Mucosa of rectum (tissue), 2 donors: ENCODE measurements around the gene DNAJC30.
"Not testable (repeated sequence)": the region's sequence is repeated elsewhere in the genome, so short reads cannot be mapped to it uniquely, and the experiment has no call there.

Experiments
- H3K27ac ChIP-seq, 2 donors: one replicate each; pipeline ENCODE4 v1.7.0; 2013; ENCODE audit warnings: inconsistent platforms in 2 of 2, low read depth in 2 of 2, low read length in 2 of 2
- H3K27me3 ChIP-seq, 2 donors: one replicate each; pipeline ENCODE4 v1.7.0; 2013; ENCODE audit warnings: low read length in 2 of 2; ENCODE audit not compliant: control insufficient read depth in 2 of 2, insufficient read depth in 2 of 2
- H3K36me3 ChIP-seq, 2 donors: one replicate each; pipeline ENCODE4 v1.7.0; 2013; ENCODE audit warnings: low read length in 2 of 2; ENCODE audit not compliant: control insufficient read depth in 2 of 2, insufficient read depth in 2 of 2
- H3K4me1 ChIP-seq, 2 donors: one replicate each; pipeline ENCODE4 v1.7.0; 2013; ENCODE audit warnings: low read length in 2 of 2, mild to moderate bottlenecking in 1 of 2; ENCODE audit not compliant: control insufficient read depth in 2 of 2, insufficient read depth in 2 of 2
- H3K4me3 ChIP-seq, 2 donors: one replicate each; pipeline ENCODE4 v1.7.0; 2013; ENCODE audit warnings: low read length in 2 of 2
- H3K9ac ChIP-seq, 2 donors: one replicate each; pipeline ENCODE4 v1.7.0; 2013; ENCODE audit warnings: low read length in 2 of 2, low read depth in 1 of 2, mild to moderate bottlenecking in 1 of 2
- H3K9me3 ChIP-seq, 2 donors: one replicate each; pipeline ENCODE4 v1.7.0; 2013; ENCODE audit warnings: low read length in 2 of 2; ENCODE audit not compliant: control insufficient read depth in 2 of 2
- donor health status: healthy.
- donor health status: Normal muscosa, but diverticular disease.

The DNAJC30 gene

GRCh38 chr7:73669858-73670385, 13.3 kb downstream of the DNAJC30 start:
- H3K9ac ChIP-seq = no peak overlapping the region
- H3K9me3 ChIP-seq = no peaks in the 10 kb centered on the region
- H3K36me3 ChIP-seq = no peaks in the 10 kb centered on the region
- H3K27ac ChIP-seq = no peak overlapping the region
- peaks cover 0 to 4% of the 10 kb centered on the region in 2 donors for H3K27me3 ChIP-seq
- H3K4me3 ChIP-seq = no peak overlapping the region
- H3K4me1 ChIP-seq = peaks cover 7 to 12% of the 10 kb centered on the region in 2 donors

- peaks cover 7 to 12% of the 10 kb centered on the region in 2 donors for H3K4me1 ChIP-seq
- no peaks in the 10 kb centered on the region for H3K9me3 ChIP-seq
- no peak overlapping the region for H3K9ac ChIP-seq
- no peak overlapping the region for H3K4me3 ChIP-seq
- no peaks in the 10 kb centered on the region for H3K36me3 ChIP-seq
- no peak overlapping the region for H3K27ac ChIP-seq
- H3K27me3 ChIP-seq = peaks cover 0 to 4% of the 10 kb centered on the region in 2 donors
These were observed 14.0 kb downstream of the DNAJC30 start for GRCh38 chr7:73669288-73669701.

- Histone ChIP-seq H3K9ac (no peak overlapping the region), H3K9me3 (no peaks in the 10 kb centered on the region), H3K4me3 (peak overlapping the region; percentile 48 to 54), H3K27ac (no peak overlapping the region), H3K4me1 (peaks cover 7 to 12% of the 10 kb centered on the region in 2 donors), H3K27me3 (peaks cover 0 to 4% of the 10 kb centered on the region in 2 donors), H3K36me3 (no peaks in the 10 kb centered on the region)
These were observed 14.4 kb downstream of the DNAJC30 start for GRCh38 chr7:73668886-73669230.

GRCh38 chr7:73668103-73668885, 15.0 kb downstream of the DNAJC30 start:
- no peak overlapping the region for H3K27ac ChIP-seq
- peak overlapping the region; percentile 52 to 60 for H3K9ac ChIP-seq
- no peaks in the 10 kb centered on the region for H3K36me3 ChIP-seq
- H3K27me3 ChIP-seq = peaks cover 0 to 4% of the 10 kb centered on the region in 2 donors
- no peaks in the 10 kb centered on the region for H3K9me3 ChIP-seq
- H3K4me3 ChIP-seq = peak overlapping the region; percentile 48 to 54
- H3K4me1 ChIP-seq = peaks cover 7 to 12% of the 10 kb centered on the region in 2 donors

GRCh38 chr7:73667344-73668102, 15.7 kb downstream of the DNAJC30 start, which contains the start of gene VPS37D:
Gene VPS37D, plus strand, starts transcription at chr7:73667831. Its CDS starts 128 bp downstream, at chr7:73667959.
- H3K36me3 ChIP-seq = no peaks in the 10 kb centered on the region
- H3K27me3 ChIP-seq = peaks cover 0 to 4% of the 10 kb centered on the region in 2 donors
- H3K4me1 ChIP-seq = peaks cover 7 to 12% of the 10 kb centered on the region in 2 donors
- peak within 1 kb of the TSS; percentile 48 to 54 for H3K4me3 ChIP-seq
- H3K9ac ChIP-seq = peak within 1 kb of the TSS; percentile 52 to 60
- no peaks in the 10 kb centered on the region for H3K9me3 ChIP-seq
- H3K27ac ChIP-seq = no peak within 1 kb of the TSS

- no peak overlapping the region for H3K4me3 ChIP-seq
- no peak overlapping the region for H3K9ac ChIP-seq
- no peaks in the 10 kb centered on the region for H3K36me3 ChIP-seq
- no peaks in the 10 kb centered on the region for H3K9me3 ChIP-seq
- H3K27me3 ChIP-seq = no peaks in the 10 kb centered on the region
- H3K27ac ChIP-seq = no peak overlapping the region
- H3K4me1 ChIP-seq = peaks cover 6 to 9% of the 10 kb centered on the region in 2 donors
These were observed 20.2 kb downstream of the DNAJC30 start for GRCh38 chr7:73663033-73663432.

- H3K4me1 ChIP-seq, H3K9me3 ChIP-seq, H3K9ac ChIP-seq, H3K27me3 ChIP-seq, H3K36me3 ChIP-seq, H3K4me3 ChIP-seq, H3K27ac ChIP-seq: not testable (repeated sequence)
These were observed 22.7 kb downstream of the DNAJC30 start for GRCh38 chr7:73660594-73660993.

- Histone ChIP-seq H3K9ac (no peak overlapping the region), H3K27ac (no peak overlapping the region), H3K4me3 (no peak overlapping the region), H3K36me3 (no peaks in the 10 kb centered on the region), H3K9me3 (no peaks in the 10 kb centered on the region), H3K4me1 (peaks cover 3% of the 10 kb centered on the region in 2 donors), H3K27me3 (no peaks in the 10 kb centered on the region)
These were observed 23.3 kb downstream of the DNAJC30 start for GRCh38 chr7:73659983-73660382.

GRCh38 chr7:73655309-73655708, 27.9 kb downstream of the DNAJC30 start:
- not testable (repeated sequence) for H3K9ac ChIP-seq, H3K4me3 ChIP-seq

GRCh38 chr7:73652541-73652949, 30.7 kb downstream of the DNAJC30 start:
- Histone ChIP-seq H3K36me3 (no peaks in the 10 kb centered on the region), H3K9me3 (no peaks in the 10 kb centered on the region), H3K4me3 (no peak overlapping the region), H3K4me1 (peaks cover 6 to 11% of the 10 kb centered on the region in 2 donors), H3K27me3 (peaks cover 8 to 12% of the 10 kb centered on the region in 2 donors), H3K9ac (no peak overlapping the region), H3K27ac (no peak overlapping the region)

More at GRCh38 chr7:73655309-73655708, 27.9 kb downstream of the DNAJC30 start:
- not testable (repeated sequence) for H3K27ac ChIP-seq, H3K4me1 ChIP-seq, H3K27me3 ChIP-seq, H3K36me3 ChIP-seq, H3K9me3 ChIP-seq
